ENCODE measurements around the gene DIAPH1.

DIAPH1 gene

DNA sequence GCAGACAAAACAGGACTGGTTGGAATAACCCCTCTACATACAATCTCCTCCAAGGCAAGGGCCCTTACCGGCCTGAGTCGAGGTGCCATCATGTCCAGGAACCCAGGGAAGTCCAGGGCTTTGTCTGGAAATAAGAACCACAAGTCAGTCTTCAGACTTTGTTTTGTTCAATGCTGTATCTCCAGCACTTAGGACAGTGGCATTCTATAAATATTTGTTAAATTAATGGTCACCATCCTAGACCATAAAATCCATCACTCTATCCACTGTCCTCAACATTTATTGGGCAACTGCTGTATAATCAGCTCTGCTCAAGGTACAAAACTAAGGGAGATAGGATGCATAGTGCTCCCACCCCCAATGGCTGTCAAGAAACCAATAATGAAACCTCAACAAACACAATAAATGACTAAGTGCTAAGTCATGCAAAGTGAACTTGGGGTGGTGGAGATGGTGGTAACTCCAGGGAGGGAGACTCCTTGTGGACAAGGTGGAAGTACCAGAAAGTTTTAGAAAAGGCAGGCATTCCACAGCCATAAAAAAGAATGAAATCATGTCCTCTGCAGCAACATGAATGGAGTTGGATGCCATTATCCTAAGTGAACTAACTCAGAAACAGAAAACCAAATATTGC lies 23.0 kb upstream of the DIAPH1 start:
- in situ Hi-C loops (cut with HindIII; ENCODE audit: low pct_ligation_motif_present, low pct_unique_long_range_greater_than_20kb, low sequenced_read_pairs): no loop called here
- peak; percentile 88 for DNase-seq

GRCh38 chr5:141640698-141641097 lies 21.9 kb upstream of the DIAPH1 start:
- in situ Hi-C loops (cut with HindIII; ENCODE audit: low pct_ligation_motif_present, low pct_unique_long_range_greater_than_20kb, low sequenced_read_pairs): no loop called here
- DNase-seq: no peak

DNA sequence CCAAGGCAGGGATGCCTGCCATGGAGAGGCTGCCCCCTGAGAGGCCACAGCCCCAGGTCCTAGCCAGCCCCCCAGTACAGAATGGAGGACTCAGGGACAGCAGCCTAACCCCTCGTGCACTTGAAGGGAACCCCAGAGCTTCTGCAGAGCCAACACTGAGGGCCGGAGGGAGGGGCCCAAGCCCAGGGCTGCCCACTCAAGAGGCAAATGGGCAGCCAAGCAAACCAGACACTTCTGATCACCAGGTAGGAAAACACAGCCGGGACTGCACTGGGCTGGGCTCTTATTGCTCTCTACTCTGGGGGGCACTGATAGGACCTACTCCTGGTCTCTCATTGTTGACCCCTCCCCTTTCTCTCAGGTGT lies 21.2 kb upstream of the DIAPH1 start:
- no peak for DNase-seq
- in situ Hi-C loops (cut with HindIII; ENCODE audit: low pct_ligation_motif_present, low pct_unique_long_range_greater_than_20kb, low sequenced_read_pairs): no loop called here

- DNase-seq: no peak
- in situ Hi-C loops (cut with HindIII; ENCODE audit: low pct_ligation_motif_present, low pct_unique_long_range_greater_than_20kb, low sequenced_read_pairs): no loop called here
Observed at GRCh38 chr5:141639357-141640050, 20.7 kb upstream of the DIAPH1 start.

- in situ Hi-C loops (cut with HindIII; ENCODE audit: low pct_ligation_motif_present, low pct_unique_long_range_greater_than_20kb, low sequenced_read_pairs): no loop called here
- no peak for DNase-seq
Observed at GRCh38 chr5:141638771-141639170, 20.0 kb upstream of the DIAPH1 start.

GRCh38 chr5:141637767-141638419 lies 19.1 kb upstream of the DIAPH1 start:
- peak; percentile 46 for DNase-seq
- in situ Hi-C loops (cut with HindIII; ENCODE audit: low pct_ligation_motif_present, low pct_unique_long_range_greater_than_20kb, low sequenced_read_pairs): no loop called here

- DNase-seq: peak; percentile 6
Observed at GRCh38 chr5:141637123-141637766, 18.4 kb upstream of the DIAPH1 start.

GRCh38 chr5:141636413-141637122 lies 17.8 kb upstream of the DIAPH1 start, which contains the start of the genes HDAC3 and RELL2:
HDAC3 (minus strand) TSS chr5:141636849; CDS start chr5:141636790, 59 bp downstream.
RELL2 (plus strand) TSS chr5:141636997; CDS start chr5:141638226, 1,229 bp downstream.
- DNase-seq: peak; percentile 87
- in situ Hi-C loops (cut with HindIII; ENCODE audit: low pct_ligation_motif_present, low pct_unique_long_range_greater_than_20kb, low sequenced_read_pairs): no loop called here

More at GRCh38 chr5:141637123-141637766, 18.4 kb upstream of the DIAPH1 start:
- in situ Hi-C loops (cut with HindIII; ENCODE audit: low pct_ligation_motif_present, low pct_unique_long_range_greater_than_20kb, low sequenced_read_pairs): no loop called here

- DNase-seq: no peak
- in situ Hi-C loops (cut with HindIII; ENCODE audit: low pct_ligation_motif_present, low pct_unique_long_range_greater_than_20kb, low sequenced_read_pairs): no loop called here
Observed at GRCh38 chr5:141636106-141636412, 17.3 kb upstream of the DIAPH1 start.

DNA sequence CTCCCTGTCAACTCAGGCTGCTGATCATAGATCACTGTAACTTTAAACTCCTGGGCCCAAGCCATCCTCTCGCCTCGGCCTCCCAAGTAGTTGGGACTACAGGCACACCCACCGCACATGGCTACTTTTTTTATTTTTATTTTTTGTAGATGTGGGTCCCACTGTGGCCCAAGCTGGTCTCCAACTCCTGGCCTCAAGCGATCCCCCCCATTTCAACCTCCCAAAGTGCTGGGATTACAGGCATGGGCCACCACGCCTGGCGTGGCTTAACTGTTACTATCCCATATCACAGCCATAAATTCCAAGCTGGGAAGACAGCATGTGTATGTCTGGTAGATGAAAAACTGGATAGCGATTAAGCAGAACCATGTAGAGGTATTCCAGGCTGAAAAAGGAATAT lies 16.8 kb upstream of the DIAPH1 start:
- in situ Hi-C loops (cut with HindIII; ENCODE audit: low pct_ligation_motif_present, low pct_unique_long_range_greater_than_20kb, low sequenced_read_pairs): no loop called here

DNA sequence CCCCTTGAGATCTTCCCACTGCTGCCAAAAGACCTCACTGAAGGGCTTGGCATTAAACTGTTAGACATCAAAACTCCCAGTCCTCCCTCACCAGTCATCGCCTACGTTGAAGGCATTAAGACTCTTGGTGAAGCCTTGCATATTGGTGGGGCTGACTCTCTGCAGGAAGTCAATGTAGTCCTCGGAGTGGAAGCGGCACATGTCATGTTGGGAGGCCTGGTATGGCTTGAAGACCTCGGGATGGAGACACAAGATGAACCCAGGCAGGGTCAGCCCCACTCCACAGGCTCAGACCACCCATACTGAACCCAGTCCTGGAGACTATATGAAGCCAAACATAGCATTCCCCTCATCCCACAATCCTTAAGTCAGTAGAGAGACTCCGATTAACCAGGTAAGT lies 15.9 kb upstream of the DIAPH1 start:
- in situ Hi-C loops (cut with HindIII; ENCODE audit: low pct_ligation_motif_present, low pct_unique_long_range_greater_than_20kb, low sequenced_read_pairs): no loop called here
- DNase-seq: no peak

More for the DNA sequence above, 16.8 kb upstream of the DIAPH1 start:
- no peak for DNase-seq

DNA sequence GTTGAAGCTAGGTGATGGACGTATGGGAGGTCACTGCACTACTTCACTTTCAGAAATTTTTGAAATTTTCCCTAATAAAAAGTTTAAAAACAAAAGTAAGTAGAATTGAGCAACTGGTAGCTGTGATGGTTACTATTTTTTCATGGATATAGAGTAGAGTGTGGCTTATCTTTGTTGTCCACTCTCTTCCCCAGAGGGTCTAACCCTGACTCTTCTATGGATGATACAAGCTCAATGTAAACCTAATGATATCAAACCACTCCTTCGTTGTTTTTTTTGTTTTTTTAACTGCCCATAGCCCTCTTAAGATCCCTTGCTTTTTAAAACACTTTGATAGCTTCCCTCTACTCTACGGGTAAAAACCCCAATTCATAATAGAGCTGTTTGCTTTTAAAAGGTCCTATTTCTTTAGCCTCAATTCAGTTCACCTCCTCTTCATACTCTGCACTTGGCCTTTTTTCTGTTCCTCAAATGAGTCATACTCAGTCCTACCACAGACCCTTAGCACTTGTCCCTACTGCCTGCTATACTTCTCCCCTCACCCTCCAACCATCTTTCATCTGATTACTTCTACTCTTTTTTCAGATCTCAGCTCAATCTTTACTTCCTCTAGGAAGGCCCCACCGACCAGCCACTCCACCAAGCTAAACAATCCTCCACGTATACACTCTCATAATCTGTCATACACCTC lies 15.2 kb upstream of the DIAPH1 start:
- in situ Hi-C loops (cut with HindIII; ENCODE audit: low pct_ligation_motif_present, low pct_unique_long_range_greater_than_20kb, low sequenced_read_pairs): no loop called here
- DNase-seq: no peak

DNA sequence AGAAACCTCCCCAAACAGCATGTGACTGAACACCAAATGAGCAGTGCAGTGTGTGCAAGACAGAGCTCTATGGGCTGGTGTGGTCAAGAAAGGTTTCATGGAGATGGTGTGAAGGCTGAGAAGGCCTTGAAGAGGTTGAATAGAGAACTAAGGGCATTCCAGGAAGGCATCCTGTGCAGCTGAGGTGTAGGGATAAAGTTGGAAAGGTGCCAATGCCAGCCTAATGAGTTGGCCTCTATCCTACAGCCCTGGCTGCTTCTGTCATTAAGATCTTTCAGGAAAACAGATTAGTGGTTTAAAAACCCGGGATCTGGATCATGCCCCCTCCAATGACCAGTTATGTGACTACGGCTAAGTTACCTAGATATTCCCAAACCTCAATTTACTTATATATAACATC lies 13.8 kb upstream of the DIAPH1 start:
- in situ Hi-C loops (cut with HindIII; ENCODE audit: low pct_ligation_motif_present, low pct_unique_long_range_greater_than_20kb, low sequenced_read_pairs): no loop called here
- DNase-seq: no peak

GRCh38 chr5:141630570-141631140 lies 11.9 kb upstream of the DIAPH1 start:
- no peak for DNase-seq
- in situ Hi-C loops (cut with HindIII; ENCODE audit: low pct_ligation_motif_present, low pct_unique_long_range_greater_than_20kb, low sequenced_read_pairs): no loop called here

GRCh38 chr5:141628175-141628788 lies 9.5 kb upstream of the DIAPH1 start:
- in situ Hi-C loops (cut with HindIII; ENCODE audit: low pct_ligation_motif_present, low pct_unique_long_range_greater_than_20kb, low sequenced_read_pairs): no loop called here
- DNase-seq: no peak

DNA sequence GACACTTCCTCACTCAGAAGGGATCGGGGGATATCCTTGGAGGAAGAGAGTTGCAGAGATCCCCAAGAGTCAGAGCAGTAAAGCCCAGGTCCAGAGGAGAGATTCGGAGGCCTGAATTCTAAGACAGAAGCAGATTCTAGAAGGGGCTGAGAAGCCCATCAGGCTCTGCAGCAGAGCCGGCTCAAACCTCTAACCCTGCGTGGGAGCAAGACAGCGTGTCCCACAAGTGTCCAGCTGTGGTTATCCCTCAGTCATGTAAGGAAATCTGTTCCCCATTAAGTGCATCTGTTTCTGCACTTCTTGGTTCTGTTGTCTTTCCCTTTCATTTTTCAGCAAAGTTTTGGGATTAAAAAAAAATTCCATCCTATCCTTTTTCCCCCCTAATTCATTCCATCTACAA lies 4.8 kb upstream of the DIAPH1 start:
- in situ Hi-C loops (cut with HindIII; ENCODE audit: low pct_ligation_motif_present, low pct_unique_long_range_greater_than_20kb, low sequenced_read_pairs): no loop called here
- DNase-seq: no peak

- in situ Hi-C loops (cut with HindIII; ENCODE audit: low pct_ligation_motif_present, low pct_unique_long_range_greater_than_20kb, low sequenced_read_pairs): no loop called here
Observed at GRCh38 chr5:141623186-141623585, 4.4 kb upstream of the DIAPH1 start.

More at GRCh38 chr5:141623186-141623585, 4.4 kb upstream of the DIAPH1 start:
- DNase-seq: no peak
